Hindlimb muscle (tissue), 1 donor: ENCODE results near the gene GHR. TPM values are rescaled to one million over a fixed set of nuclear protein-coding genes. Genes with fewer than 3 reads are reported as not detected.

ENCODE experiments used
- DNase-seq: peaks from one replicate; pipeline ENCODE4 v3.0.0-alpha.2; 2013
- polyA plus RNA-seq: library from polyadenylated mRNA; unstranded; fragments of 120-200 nt; gene quantifications from one replicate; pipeline ENCODE4 v1.2.1, GENCODE V29; 2013; ENCODE audit not compliant: insufficient read length

The GHR gene
- polyA plus RNA-seq, 1 donor: 24.1 TPM

DNA sequence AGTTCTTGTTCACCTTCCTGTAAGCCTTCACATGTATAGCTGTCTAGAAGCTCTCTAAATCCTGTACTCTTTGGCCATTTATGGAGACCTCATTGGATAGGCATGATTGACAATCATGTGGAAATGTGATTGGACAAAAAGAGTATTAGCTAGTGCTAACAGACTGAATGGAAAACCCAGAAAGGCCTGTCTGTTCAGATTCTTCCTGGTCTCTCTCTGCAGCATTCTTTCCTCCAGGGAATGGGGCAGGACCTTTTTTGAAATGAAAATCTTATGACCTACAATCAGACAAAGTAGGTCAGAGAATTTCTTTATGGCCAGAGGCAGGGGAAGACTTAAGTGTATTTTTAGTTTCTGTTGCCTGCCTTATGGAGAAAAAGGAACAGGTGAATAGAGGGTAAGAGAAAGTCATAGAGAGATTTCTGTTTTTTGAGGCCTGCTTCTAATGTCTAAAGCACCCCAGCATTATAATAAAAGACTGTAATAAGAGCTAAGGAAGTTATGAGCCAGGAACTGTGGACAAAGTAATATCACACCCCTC, 181.0 kb downstream of the GHR start:
- DNase-seq: no peak

DNA sequence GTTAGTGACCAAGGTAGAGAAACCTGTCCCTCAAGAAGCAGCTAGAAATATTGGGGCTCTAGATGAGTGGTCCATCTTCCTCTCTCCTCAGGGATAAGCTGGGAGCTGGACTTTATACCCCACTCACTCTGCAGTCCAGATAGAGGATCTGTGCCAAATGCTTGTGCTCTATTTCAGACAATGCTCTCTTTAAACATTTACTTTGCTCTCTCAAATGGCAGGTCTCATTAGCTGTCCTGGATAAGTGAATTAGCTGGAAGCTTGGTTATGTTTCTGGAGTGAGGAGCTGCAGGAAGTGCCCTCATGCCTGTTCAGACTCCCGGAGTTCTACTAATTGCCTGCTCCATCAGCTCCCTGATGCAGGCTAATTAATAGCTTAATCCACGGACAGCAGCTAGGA, 182.3 kb downstream of the GHR start:
- DNase-seq: no peak

DNA sequence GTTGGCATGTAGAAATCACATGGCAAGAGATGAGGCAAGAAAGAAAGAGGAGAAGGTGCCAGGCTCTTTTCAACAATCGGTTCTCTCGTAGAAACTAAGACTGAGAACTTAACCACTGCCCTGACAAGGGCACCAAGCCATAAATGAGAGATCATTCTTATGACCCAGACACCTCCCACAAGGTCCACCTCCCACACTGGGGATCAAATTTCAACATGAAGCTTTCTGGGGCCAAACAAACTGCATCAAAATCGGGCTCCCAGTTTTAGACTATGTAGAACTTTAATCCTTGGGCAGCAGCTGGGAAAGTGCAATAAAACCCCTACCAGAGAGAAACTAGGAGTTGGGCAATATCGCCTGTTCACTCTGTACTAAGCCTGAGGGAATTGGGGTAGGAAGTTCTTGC, 183.2 kb downstream of the GHR start:
- no peak for DNase-seq

DNA sequence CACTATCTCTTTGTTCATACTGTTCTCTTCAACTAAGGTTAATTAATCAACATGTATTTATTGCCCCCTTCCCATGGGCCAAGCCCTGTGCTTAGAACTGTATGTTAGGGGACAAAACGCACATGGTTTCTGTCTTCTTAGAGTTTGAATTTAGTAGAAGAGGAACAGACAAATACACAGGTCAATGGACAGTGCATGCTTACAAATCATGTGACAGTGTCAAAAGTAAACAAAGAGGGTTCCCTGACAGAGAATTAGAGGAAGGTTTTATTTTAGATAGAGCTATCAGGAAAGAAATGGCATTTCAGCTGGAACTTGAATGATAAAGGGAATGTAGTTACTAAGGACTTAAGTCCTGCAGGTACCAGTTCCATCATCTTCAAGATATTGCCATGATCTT, 188.2 kb downstream of the GHR start:
- DNase-seq: no peak

DNA sequence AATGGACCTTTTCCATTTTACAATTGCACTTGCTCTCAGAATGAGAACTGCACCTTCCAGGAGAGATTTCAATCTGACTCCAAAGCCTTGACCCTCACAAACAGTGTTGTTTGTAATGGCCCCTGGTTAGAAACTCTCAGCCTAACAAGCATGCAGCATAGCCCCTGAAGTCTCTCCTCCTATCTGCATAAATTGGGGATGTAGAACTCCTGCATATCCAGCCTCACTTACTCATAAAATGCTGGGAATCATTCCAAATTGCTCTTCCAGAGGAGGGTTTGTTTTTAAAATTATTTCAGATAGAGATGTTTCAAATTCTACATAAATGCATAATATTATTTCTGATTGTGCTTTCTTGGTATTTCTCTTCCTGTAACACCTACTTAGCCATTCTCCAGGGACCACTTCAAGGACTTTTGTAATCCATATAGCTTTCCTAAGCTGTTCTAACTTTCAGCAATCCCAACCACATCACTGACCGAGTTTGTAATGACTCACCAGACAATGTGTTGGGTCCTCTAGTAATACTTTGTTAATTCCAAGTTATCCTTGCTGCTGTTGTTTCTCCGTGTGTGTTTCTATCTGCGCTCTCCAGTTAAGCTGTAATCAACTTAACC, 189.6 kb downstream of the GHR start:
- DNase-seq: peak; percentile 26

DNA sequence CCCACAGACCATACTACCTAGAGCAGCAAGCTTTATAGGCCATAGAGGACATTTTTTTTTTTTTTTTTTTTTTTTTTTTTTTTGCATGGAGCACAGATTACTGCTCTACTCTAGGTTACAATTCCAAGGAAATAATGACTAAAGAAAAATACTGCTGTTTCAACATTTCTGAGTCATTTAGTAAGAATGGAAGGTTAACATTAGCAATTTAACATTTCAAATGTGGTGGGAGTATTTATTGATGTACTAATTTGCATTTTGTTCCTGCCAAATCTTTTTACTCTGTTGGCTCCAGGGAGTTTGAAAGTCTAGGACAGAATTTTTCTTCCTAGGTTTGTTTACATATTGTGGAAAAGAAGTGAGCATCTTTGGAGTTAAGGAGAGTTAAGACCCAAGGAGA, 191.3 kb downstream of the GHR start:
- no peak for DNase-seq

DNA sequence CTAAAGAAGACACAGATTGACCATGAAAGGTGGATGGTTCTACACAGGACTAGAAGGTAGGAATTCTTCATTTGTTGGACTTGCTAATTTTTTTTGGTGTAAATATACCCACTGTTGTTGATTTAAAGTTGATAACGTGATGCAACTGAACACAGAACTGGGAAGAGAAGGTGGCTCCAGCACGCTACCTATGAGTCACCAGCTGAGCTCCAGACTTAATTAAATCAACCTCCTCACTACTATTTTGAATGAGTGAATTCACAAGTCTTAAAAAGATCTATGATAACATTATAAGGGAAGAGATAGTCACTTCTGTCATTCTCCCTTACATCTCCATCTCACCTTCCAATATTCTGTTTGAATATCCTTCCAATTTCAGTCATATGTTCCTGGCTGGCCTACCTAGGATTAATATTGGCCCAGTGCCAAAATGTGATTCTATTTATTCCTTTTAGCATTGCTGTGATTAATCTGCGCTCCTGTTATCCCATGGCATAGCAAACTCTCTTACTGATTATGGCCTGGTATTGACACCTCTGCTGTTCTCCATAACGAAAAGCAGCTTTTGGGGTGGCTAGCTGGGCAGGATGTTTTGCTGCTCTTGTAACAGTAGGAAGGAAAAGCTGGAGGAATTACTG, 197.5 kb downstream of the GHR start:
- DNase-seq: no peak

DNA sequence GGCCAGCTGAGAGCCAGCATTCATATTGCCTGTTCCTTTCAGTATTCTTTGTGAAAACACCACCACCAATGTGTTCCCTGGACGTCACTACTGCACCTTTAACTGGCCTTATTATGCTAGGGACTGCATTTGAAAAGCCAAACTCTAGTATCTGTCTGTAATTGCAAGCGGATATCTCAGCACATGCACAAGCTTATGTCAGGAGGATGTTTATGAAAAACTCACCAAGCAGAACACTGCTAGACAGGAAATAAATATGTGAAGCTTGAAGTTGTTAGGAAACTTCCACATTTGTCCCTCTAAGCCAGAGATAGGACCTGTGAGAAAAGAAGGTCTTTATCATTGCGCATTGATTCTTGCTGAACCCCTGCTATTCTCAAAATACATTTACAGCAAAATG, 198.0 kb downstream of the GHR start:
- no peak for DNase-seq

DNA sequence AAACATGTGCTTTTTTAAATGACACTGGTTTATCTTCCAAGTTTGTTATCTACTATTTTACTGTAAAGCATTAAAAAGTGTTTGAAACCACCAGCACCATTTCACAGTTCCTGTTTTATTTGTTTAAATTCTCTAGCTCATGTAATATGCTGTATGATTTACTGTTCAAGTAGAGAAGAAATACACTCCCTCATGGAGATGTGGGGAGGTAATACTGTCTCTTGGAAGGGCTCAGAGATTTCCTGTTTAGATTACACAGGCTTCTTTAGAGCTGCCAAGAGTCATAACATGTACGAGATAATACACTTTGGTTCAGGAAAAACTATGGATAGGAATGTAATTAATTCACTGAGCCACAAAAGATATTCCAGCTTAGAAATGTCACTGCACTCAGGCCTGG, 198.4 kb downstream of the GHR start:
- DNase-seq: no peak

DNA sequence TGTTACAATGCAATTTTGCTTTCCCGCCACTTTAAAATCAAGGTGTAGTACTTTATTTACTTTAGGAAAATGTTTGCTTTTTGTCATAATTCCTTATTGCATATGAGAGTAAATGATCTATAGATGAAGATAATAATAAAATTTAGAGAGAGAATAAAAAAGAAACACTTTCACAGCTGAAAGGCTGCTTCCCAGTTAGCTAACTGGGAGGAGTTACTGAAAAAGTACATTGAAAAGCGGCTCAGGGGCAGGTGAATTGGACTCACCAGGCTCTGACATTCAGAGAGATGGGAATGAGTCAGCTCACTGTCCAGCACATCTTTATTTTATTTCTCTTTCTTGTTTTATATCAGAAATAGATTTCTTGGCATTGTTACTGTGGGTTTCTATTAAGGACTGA, 201.7 kb downstream of the GHR start:
- DNase-seq: no peak

DNA sequence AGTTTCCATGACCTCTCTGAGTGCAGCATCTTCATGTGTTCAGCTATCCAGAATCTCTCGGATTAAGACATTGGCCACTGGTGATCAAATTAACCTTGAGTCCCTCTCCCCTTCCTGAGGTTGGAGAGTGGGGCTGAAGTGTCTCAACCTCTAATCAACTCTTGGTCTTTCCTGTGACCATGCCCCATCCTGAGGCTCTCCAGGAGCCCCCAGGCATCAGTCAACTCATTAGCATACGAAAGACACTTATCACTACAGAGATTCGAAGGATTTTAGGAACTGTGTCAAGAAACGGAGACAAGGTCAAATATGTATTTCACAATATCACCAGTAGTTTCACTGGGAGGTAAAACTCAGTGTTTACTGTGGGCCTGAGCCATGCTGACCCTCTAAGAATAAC, 203.2 kb downstream of the GHR start:
- DNase-seq: no peak

DNA sequence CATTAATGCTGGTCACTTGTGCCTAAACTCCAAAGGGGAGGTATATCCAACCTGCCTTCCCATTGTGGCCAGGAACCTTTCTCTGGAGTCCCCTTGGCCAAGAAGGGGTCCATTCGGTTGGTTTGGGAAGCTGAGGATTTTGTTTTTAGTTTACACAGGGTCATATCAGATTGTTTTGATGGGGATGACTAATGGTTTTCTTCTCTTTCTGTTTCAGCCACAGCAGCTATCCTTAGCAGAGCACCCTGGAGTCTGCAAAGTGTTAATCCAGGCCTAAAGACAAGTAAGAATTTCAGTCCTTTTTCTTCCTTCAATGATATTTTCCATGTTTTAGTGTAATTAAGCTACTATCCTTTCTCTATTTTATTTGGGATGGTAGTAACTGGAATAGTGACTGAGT, 205.6 kb downstream of the GHR start:
- no peak for DNase-seq

DNA sequence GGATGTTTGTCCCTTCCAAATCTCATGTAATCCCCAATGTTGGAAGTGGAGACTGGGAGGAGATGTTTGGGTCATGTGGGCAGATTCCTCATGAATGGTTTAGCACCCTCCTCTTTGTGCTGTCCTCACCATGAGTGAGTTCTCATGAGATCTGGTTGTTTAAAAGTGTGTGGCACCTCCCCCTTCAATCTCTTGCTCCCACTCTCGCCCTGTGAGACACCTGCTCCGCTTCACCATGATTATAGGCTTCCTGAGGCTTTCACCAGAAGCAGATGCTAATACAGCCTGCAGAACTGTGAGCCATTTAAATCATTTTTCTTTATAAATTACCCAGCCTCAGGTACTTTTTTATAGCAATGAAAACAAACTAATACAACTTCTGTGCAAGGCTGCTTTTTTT, 206.0 kb downstream of the GHR start:
- no peak for DNase-seq

DNA sequence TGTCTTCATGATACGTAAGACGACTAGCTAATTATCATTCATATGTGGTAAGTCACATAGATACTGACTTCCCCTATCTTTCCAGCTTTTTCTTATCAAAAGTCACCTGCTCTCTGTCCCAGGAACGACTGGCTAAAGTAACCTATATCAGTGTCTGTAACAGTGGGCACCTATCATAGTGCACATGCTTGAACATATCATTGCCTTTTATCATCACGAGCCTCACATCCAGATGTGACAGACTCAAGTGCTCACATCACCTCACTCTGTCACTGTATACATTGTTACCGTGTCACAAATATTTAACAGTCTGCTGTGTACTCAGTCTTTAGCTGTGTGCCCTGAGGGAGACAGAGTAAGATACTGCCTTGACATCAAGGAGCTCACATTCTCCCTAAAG, 208.0 kb downstream of the GHR start:
- DNase-seq: no peak

DNA sequence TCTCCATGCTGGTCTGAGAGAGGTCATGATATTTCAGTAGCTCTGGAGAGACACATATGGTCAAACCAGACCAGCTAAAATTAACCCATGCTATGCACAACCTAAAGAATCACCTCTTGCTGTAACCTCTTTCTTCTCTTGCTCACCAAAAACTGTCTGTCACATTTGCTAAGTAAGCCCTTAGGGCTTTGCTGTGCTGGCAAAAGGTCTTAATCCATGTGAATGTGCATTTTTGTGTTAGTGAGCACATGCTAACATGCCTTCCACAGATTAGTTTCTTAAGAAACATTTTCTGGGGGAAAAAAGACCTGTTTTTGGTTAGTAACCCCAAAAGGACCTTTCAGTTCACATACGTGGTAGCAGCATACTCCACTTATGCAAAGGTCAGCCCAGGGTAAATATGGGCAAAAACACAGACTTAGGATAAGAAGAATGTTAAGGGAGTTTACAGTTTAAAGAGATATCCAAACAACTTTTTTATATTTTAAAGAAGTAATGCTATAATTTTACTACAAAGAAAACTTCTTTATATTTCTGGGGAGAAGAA, 209.2 kb downstream of the GHR start:
- DNase-seq: no peak

DNA sequence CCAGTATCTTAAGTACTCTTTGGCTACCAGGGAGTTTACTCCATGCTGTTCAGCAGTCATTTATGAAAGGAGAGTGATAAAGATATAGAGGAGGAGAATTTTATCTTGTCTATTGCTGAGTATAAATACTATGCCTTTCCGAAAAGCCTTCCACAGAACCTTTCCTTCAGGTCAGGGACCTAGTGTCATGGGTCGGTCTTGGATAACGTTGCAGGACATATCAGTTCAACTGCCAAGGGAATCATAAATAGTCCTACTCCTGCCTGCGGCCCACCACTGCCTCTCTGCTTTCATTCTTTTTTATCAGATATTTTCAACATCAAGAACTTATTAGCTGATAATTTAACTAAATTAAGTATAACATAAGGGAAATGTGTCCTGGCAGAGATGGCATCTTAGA, 211.3 kb downstream of the GHR start:
- DNase-seq: no peak

DNA sequence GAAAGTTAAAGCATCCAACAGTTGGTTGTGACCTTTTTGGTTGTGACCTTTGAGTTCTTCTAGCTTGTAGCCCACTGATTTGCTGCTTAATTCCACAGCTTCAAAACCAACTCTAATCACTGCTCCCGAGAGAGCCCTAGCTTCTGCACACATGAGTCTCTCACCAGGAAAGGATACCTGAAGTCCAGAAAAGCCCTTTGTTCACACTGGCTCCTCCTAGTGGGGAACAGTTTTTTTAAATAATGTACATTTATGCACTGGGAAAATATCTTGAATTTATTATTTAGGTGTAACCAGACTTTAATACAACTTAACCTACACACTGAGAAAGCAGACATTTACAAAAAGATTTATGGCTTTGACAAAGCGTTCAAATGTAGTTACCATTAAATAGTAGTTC, 213.2 kb downstream of the GHR start:
- no peak for DNase-seq

DNA sequence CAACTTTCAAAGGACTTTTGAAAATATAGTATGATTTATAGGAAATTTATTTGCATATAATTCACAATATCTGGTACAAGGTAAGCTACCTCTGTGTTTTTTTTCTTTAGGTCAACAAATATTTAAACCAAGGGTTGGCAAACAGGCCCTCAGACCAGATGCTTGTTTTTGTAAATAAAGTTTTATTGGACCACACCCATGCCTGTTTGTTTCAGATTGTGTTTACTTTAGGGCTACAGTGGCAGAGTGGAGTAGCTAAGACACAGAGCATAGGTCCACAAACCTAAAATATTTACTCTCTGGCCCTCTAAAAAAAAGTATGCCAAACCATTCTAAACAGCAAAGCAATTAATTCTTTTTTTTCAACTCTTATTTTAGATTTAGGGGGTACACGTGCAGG, 213.7 kb downstream of the GHR start:
- no peak for DNase-seq

DNA sequence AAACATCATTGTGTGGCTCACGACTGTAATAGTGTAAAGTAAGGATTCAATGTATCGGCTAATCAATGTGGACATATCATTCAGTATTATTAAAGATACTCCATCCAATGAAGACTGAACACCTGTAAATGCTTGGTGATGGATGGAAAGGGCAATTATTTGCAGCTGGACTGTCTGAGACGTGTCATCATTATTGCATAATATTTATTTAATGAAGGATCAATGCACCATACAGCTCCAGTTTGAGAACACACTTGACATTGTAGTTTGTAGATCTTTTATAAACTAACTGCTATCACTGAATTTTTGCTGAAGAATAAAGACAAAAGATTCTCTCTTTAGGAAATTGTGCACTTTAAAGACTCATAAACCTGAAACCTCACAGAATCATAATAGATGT, 215.7 kb downstream of the GHR start:
- DNase-seq: no peak

DNA sequence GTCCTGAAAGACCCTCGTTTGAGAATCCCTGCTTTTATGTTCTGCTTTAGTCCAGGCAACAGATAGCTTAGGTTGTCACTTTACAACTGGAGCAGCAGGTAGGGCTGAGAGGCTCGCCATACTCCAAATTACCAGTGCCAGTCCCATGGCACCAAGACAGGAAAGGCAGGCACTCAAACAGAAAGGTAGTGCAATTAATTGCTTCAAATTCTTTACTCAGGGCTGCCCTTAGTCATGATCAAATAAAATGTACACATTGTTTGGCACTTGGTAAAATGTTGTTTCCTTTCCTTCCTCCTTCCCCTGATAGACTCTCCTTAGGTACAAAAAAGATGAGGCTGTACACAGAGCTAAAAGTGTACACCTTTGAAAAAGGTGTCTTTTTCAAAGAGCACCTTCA, 217.6 kb downstream of the GHR start:
- no peak for DNase-seq

DNA sequence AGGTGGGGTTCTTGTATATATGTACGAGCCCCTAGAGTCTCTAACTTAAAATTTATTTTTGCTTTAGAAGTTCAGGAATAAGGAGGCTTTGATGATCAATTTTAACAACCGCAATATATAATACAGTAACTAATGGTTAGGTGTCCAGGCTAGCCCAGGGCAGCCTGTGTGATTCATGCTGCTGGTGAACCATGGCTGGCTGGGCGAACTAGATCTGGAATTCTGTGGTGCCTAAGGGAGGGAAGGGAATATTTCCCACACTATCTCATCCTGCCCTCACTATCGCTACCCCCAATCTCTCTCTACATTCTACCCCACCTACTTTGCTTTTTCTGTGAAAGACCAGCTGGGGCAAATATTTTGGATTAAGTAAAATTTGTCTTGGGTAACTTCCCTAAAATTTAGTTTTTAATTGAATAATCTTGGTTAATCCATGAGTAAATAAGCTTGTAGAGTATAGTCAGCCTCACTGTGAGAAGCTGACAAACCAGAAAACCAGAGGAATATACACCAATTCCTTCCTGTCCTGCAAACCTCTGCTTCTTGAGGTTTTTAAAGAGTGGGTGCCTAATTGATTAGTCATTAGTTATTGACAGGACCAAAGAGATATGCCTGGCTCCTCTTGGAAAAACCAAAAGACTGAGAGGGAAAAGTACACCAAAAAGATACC, 218.2 kb downstream of the GHR start:
- no peak for DNase-seq

DNA sequence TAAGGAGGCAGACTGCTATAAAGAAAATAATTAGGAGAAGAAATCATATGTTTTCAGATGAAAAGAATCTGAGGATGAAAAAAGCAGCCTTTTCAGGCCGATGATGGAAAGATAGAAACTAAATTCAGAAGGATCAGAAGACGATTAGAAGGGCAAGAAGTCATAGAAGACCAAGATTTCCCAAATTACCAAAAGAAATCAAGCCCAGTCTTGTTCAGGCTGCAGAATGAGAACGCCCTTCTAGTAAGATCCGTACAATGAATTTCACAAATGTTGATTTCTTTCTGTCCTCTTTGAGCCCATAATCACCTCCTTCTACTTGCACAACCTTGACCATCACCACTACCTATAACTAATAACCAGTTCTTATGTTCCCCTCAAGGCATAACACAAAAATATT, 218.8 kb downstream of the GHR start:
- DNase-seq: no peak

DNA sequence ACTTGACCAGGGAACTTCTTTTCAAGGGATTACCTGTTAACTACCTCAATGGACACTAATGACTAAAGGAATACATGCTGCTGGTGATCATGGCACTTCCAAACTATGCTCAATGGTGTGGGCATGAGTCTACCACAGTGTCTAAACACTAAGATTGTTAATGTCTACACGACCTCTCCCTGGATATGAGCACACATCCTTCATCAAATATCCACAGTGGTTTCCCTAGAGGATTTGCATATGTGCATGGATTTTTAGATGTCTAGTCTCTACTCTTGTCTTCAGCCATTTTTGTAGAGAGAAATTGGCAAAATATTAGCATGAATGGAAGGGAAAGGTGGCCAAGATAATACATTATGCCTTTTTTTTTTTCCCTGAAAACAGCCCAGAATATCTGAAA, 220.1 kb downstream of the GHR start:
- DNase-seq: no peak

DNA sequence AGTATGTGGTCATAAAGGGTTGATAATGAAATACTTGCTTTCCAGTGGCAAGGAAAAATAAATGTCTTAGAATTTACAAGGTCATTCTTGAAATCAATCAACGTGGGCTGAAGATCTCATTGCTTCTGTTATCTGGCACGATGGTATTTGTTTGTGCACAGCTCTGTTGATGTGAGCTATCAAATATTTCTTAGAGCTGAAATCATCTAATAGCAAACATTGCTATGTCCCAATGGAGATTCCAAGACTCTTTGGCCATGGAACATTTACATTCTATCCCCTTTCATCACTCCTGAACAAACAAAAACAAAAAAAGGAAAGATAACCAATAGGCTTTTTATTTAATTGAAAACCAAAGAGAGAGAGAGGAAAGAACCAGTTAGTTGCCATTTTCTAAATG, 221.9 kb downstream of the GHR start:
- no peak for DNase-seq
